GM19468 (cell line): ENCODE results near the gene SNX18.

Experiments used
- ATAC-seq: cut with Tn5 transposase; IDR thresholded peaks from one replicate; pipeline ENCODE4 v1.9.1; 2021; ENCODE audit warnings: mild to moderate bottlenecking, moderate library complexity, moderate number of reproducible peaks; ENCODE audit not compliant: unreplicated experiment; ENCODE audit errors: extremely low read depth

SNX18 gene

GRCh38 chr5:54538156-54538555 is 20.6 kb downstream of the SNX18 start:
- no peak for ATAC-seq

- ATAC-seq = no peak
These were observed 21.4 kb downstream of the SNX18 start for GRCh38 chr5:54539001-54539400.

DNA sequence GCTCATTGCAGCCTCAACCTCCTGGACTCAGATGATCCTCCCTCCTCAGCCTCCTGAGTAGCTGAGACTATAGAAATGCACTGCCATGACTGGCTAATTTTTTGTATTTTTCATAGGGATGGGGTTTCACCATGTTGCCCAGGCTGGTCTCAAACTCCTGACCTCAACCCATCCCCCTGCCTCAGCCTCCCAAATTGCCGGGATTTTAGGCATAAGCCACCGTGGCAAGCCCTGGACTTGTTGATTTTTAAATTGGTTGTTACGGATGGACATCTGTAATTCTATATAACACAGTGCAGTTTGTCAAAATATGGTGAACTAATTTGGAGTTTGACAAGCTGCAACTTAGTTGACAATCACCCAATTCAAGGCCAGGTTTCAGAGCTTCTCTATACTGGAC is 22.7 kb downstream of the SNX18 start:
- no peak for ATAC-seq

- no peak for ATAC-seq
These were observed 24.5 kb downstream of the SNX18 start for GRCh38 chr5:54541823-54542783.

DNA sequence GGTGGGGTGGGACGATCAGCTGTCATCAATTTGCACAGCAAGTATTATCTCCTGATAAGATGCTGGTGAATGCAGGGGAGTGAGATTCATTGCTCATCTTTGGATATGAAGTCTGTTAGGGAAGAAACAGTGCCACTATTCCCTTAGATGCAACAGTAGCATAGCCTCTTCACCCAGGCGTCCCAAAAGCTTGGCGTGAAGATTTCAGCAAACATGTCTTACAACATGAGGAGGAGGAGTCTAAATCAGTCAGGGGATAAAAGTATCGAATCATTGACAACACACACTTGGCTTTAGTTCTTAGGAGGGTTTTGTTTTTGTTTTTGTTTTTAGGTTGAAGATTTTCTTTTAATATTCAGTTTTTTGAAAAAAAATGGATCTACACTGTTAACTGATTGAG is 26.5 kb downstream of the SNX18 start:
- ATAC-seq = no peak

GRCh38 chr5:54545796-54546195 is 28.2 kb downstream of the SNX18 start:
- no peak for ATAC-seq

DNA sequence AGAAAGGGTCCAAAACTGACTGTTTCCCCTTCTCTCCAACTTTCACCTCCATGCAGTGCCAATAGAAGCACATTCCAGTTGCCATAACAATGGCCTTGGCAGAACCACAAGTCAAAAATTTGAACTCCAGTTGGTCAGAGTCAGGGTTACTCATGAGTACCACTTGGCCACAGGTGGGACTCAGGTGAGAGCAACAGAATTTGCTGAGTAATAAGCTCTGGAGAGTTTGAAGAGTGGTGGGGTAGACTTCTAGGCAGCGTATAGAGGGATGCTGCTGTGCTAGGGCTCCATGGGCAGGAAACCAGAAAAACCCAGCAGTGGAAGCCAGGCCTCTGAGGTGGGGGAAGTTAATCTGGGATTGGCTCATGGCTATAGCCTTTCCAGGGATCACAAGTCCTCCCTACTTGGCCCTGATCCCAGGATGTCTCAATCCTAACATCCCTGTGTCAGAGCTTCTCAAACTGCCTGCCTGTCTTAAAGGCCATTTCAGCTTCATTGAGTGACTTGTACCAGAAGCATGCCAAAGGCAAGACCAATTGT is 30.2 kb downstream of the SNX18 start:
- no peak for ATAC-seq

DNA sequence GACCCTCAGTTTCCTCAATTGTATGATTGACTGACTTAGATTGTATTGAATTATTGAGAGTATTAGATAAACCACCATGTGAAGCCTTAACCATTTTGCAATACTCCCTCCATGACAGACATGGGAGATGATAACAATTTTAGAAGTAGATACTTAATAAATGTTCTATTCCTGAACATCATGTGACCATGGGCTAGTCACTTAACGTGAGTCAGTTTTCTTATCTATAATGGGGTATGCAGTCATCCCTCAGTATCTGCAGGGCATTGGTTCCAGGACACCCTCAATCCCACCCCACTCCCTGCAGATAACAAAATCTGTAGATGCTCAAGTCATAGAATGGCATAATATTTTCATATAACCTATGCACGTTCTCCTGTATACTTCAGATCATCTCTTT is 31.0 kb downstream of the SNX18 start:
- ATAC-seq = no peak

DNA sequence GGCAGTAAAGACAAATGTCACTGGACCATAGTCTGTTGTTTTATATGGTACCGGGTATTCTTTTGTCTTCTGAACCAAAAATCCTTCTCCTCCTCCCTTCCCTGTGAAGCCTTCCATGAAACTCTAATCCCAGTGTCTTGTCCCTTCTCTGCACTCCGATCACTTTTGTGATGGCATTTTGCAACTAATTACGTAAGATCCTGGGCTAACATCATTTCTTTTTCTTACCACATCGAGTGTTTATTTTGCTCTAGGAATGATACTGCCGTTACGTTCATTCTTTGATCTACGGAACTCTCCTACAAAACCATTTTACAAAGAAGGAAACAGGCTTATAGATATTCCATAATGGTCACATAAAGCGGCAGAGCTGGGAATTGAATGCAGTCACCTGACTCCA is 33.7 kb downstream of the SNX18 start:
- no peak for ATAC-seq

- ATAC-seq = no peak
These were observed 34.4 kb downstream of the SNX18 start for GRCh38 chr5:54551926-54552325.

DNA sequence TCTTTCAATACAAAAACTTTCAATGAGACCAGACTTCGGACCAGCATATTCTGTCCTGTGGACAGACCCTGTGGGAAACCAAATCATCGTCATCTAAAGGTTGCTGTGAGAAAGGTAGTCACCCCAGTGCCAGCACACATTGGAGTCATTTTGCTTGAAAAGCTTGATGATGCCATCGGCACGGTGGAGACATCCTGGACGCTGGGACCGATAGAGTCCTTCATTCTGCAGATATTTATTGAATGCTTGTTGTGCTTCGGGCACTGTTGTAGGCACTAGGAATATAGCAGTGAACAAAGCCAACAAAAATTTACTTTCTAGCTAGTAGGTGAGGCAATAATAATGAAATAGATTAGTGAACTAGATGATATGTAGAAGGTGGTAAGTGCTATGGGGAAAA is 34.9 kb downstream of the SNX18 start:
- ATAC-seq = no peak

- no peak for ATAC-seq
These were observed 36.2 kb downstream of the SNX18 start for GRCh38 chr5:54553659-54554207.

- ATAC-seq = no peak
These were observed 38.6 kb downstream of the SNX18 start for GRCh38 chr5:54556141-54556540.

DNA sequence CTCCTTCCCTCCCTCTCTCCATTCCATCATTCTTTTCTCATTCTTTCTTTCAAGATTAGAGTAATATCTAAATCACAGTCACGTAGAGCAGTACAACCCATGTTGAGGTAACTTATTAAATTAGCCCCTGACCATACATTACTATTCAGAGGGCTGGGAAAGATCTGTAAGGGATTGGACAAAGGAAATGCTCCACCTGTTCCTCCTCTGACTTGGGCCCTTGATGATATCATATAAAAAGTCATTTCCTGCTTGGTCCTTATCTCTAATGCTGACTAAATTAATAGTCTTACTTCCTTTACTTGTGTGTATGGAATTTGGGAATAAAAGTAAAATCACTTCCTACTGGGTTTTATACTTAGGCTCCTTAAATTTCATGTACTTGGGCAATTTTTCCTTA is 40.8 kb downstream of the SNX18 start:
- no peak for ATAC-seq

- ATAC-seq = no peak
These were observed 44.1 kb downstream of the SNX18 start for GRCh38 chr5:54561651-54562050.

- no peak for ATAC-seq
These were observed 45.7 kb downstream of the SNX18 start for GRCh38 chr5:54563083-54563761.

DNA sequence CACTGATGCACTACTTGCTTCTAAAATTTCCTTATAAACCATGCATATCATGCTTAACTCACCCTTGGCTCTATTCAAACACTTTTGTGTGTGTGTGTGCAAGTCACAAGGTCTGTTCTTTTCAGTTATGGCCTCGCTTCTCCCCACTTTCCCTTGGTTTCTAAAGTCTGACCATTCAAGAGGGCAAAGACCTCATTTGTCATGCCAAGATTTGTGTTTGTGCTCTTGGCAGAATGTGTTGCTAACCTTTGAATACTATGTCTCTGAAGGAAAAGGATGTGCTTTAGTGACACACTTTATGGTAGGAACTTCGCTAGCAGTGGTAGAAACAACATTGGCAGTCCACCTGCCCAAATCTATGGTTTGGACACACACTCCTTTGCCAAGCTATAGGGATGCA is 50.4 kb downstream of the SNX18 start:
- ATAC-seq = no peak

- no peak for ATAC-seq
These were observed 53.4 kb downstream of the SNX18 start for GRCh38 chr5:54570916-54571315.

DNA sequence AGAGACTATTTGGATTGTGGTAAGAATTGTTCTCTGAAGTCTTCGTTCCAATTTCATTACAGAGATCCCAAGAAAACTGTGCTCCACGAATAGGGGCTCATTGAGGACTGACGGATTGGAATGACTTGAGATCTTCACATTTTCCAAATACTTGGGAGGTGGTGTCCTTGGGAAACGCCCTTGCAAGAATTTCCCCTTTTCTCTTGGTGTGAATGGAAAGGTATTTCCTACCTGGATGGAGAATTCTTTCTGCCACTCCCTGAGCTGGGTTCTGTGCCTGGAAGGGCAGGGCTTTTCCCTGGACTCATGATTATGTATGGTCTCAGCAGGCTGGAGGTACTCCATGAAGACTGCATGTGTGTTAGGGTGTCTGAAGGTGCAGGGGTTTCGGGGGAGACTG is 53.9 kb downstream of the SNX18 start:
- ATAC-seq = no peak

DNA sequence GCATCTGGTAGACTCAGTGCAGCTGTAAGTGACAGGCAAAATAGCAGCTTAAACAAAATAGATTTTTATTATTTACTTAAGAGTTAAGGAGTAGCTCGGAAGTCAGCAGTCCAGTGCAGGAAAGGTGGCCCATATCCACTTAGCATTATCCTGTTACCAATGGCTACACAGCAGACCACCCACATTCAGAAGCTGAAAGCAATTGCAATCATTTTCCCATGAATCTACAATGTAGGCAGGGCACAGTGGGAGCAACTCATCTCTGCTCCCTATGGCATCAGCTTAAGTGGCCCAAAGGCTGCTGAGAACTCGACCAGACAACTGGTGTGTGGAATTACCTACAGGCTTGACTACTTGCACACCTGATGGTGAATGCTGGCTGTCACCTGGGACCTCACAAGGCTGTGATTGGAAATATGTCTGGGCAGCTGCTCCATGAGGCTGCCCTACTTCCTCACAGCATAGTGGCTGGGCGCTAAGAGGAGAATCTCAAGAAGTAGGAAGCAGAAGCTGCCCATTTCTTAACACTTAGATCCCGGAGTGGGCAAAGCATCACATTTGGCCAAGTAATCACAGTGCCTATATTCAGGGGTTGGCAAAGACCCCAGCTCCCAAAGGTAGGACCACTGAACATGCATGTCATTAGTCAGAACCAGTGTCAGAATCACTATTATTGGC is 56.4 kb downstream of the SNX18 start:
- ATAC-seq = no peak
